Effector memory CD4-positive, alpha-beta T cell (primary cell): ENCODE measurements around the gene RAB7B.

Experiments used
- DNase-seq, 3 donors: peaks; one replicate each; pipeline ENCODE4 v3.0.0-alpha.2; 2020
- H3K27ac ChIP-seq: 2 replicates; pipeline ENCODE4 v1.7.0; 2013; ENCODE audit warnings: mild to moderate bottlenecking, low read length, moderate library complexity; ENCODE audit not compliant: insufficient read depth, poor library complexity, severe bottlenecking
- H3K27me3 ChIP-seq: replicated peaks from 2 replicates; pipeline ENCODE4 v1.7.0; 2013; ENCODE audit warnings: mild to moderate bottlenecking, low read length; ENCODE audit not compliant: insufficient read depth, control insufficient read depth, poor library complexity, severe bottlenecking
- H3K36me3 ChIP-seq: 2 replicates; pipeline ENCODE4 v1.7.0; 2013; ENCODE audit warnings: mild to moderate bottlenecking, low read length, moderate library complexity; ENCODE audit not compliant: control insufficient read depth, insufficient read depth
- H3K4me1 ChIP-seq: 2 replicates; pipeline ENCODE4 v1.7.0; 2013; ENCODE audit warnings: low read length, mild to moderate bottlenecking; ENCODE audit not compliant: control insufficient read depth, insufficient read depth, poor library complexity, severe bottlenecking
- H3K4me3 ChIP-seq: 2 replicates; pipeline ENCODE4 v1.7.0; 2013; ENCODE audit warnings: low read length, low read depth, mild to moderate bottlenecking; ENCODE audit not compliant: insufficient read depth, poor library complexity, severe bottlenecking
- H3K9me3 ChIP-seq: 2 replicates; pipeline ENCODE4 v1.7.0; 2013; ENCODE audit warnings: mild to moderate bottlenecking, low read length, moderate library complexity; ENCODE audit not compliant: control insufficient read depth

RAB7B gene

GRCh38 chr1:205967554-205968335, 35.5 kb downstream of the RAB7B start:
- DNase-seq: no peak
- no peaks in the 10 kb centered on the region for H3K27me3 ChIP-seq
- H3K27ac ChIP-seq: no peak overlapping the region
- no peaks in the 10 kb centered on the region for H3K9me3 ChIP-seq
- H3K36me3 ChIP-seq: no peaks in the 10 kb centered on the region
- no peaks in the 10 kb centered on the region for H3K4me1 ChIP-seq
- H3K4me3 ChIP-seq: no peak overlapping the region

GRCh38 chr1:205965036-205965884, 37.9 kb downstream of the RAB7B start:
- Histone ChIP-seq H3K9me3 (no peaks in the 10 kb centered on the region), H3K4me1 (no peaks in the 10 kb centered on the region), H3K4me3 (no peak overlapping the region), H3K36me3 (no peaks in the 10 kb centered on the region), H3K27me3 (no peaks in the 10 kb centered on the region), H3K27ac (no peak overlapping the region)
- no peak for DNase-seq

- Histone ChIP-seq H3K4me3 (no peak overlapping the region), H3K4me1 (no peaks in the 10 kb centered on the region), H3K27me3 (no peaks in the 10 kb centered on the region), H3K27ac (no peak overlapping the region), H3K9me3 (no peaks in the 10 kb centered on the region), H3K36me3 (no peaks in the 10 kb centered on the region)
- no peak for DNase-seq
These were observed 39.6 kb downstream of the RAB7B start for GRCh38 chr1:205963352-205964155.

- H3K9me3 ChIP-seq: no peaks in the 10 kb centered on the region
- H3K4me1 ChIP-seq: no peaks in the 10 kb centered on the region
- no peak overlapping the region for H3K27ac ChIP-seq
- H3K36me3 ChIP-seq: no peaks in the 10 kb centered on the region
- no peaks in the 10 kb centered on the region for H3K27me3 ChIP-seq
- no peak overlapping the region for H3K4me3 ChIP-seq
- no peak for DNase-seq
These were observed 40.4 kb downstream of the RAB7B start for GRCh38 chr1:205962821-205963221.

GRCh38 chr1:205961991-205962820, 41.0 kb downstream of the RAB7B start:
- no peaks in the 10 kb centered on the region for H3K9me3 ChIP-seq
- H3K4me3 ChIP-seq: no peak overlapping the region
- DNase-seq: no peak
- no peaks in the 10 kb centered on the region for H3K4me1 ChIP-seq
- H3K27me3 ChIP-seq: no peaks in the 10 kb centered on the region
- no peak overlapping the region for H3K27ac ChIP-seq
- no peaks in the 10 kb centered on the region for H3K36me3 ChIP-seq

GRCh38 chr1:205961405-205961804, 41.8 kb downstream of the RAB7B start:
- H3K27me3 ChIP-seq: no peaks in the 10 kb centered on the region
- H3K9me3 ChIP-seq: no peaks in the 10 kb centered on the region
- H3K36me3 ChIP-seq: no peaks in the 10 kb centered on the region
- no peak for DNase-seq
- no peak overlapping the region for H3K4me3 ChIP-seq
- no peaks in the 10 kb centered on the region for H3K4me1 ChIP-seq
- no peak overlapping the region for H3K27ac ChIP-seq

GRCh38 chr1:205959789-205960188, 43.4 kb downstream of the RAB7B start:
- H3K27me3 ChIP-seq: no peaks in the 10 kb centered on the region
- H3K4me1 ChIP-seq: no peaks in the 10 kb centered on the region
- DNase-seq: no peak

GRCh38 chr1:205955499-205955898, 47.7 kb downstream of the RAB7B start:
- Histone ChIP-seq H3K36me3 (no peaks in the 10 kb centered on the region), H3K4me3 (no peak overlapping the region), H3K27me3 (no peaks in the 10 kb centered on the region), H3K27ac (no peak overlapping the region), H3K9me3 (no peaks in the 10 kb centered on the region), H3K4me1 (no peaks in the 10 kb centered on the region)
- no peak for DNase-seq

More at GRCh38 chr1:205959789-205960188, 43.4 kb downstream of the RAB7B start:
- no peak overlapping the region for H3K4me3 ChIP-seq
- H3K36me3 ChIP-seq: no peaks in the 10 kb centered on the region
- no peak overlapping the region for H3K27ac ChIP-seq
- no peaks in the 10 kb centered on the region for H3K9me3 ChIP-seq

GRCh38 chr1:205954819-205955404, 48.3 kb downstream of the RAB7B start:
- H3K4me1 ChIP-seq: no peaks in the 10 kb centered on the region
- DNase-seq: no peak
- no peaks in the 10 kb centered on the region for H3K9me3 ChIP-seq

More at GRCh38 chr1:205954819-205955404, 48.3 kb downstream of the RAB7B start:
- Histone ChIP-seq H3K27me3 (no peaks in the 10 kb centered on the region), H3K36me3 (no peaks in the 10 kb centered on the region), H3K27ac (no peak overlapping the region), H3K4me3 (no peak overlapping the region)
